Gastroesophageal sphincter (tissue), 3 donors: ENCODE measurements around the gene RANBP10.

Experiments used
- CTCF ChIP-seq, 4 experiments: fragments of 200-600 bp in 2 of 4; fragments of 450-650 bp in 2 of 4; sonication (generic) in 1 of 4; IDR thresholded peaks; one replicate each; pipeline ENCODE4 v1.5.1; 2017 to 2019; ENCODE audit warnings: antibody characterized with exemption in 4 of 4, mild to moderate bottlenecking in 2 of 4, moderate library complexity in 2 of 4
- POLR2A ChIP-seq, 2 donors: fragments of 450-650 bp; IDR thresholded peaks; one replicate each; pipeline ENCODE4 v1.6.1; 2017; ENCODE audit warnings: antibody characterized with exemption in 2 of 2, mild to moderate bottlenecking in 2 of 2, moderate library complexity in 1 of 2
- POLR2AphosphoS5 ChIP-seq: sonication (generic); formaldehyde crosslinking; IDR thresholded peaks from one replicate; pipeline ENCODE4 v1.6.1; 2017; ENCODE audit warnings: antibody characterized with exemption

GRCh38 chr16:67846063-67846319 lies 39.6 kb upstream of the RANBP10 start:
- TF ChIP-seq CTCF (IDR thresholded peaks at IDR 0.05): no peak
- TF ChIP-seq POLR2AphosphoS5: no peak
- no peak for TF ChIP-seq POLR2A (IDR thresholded peaks at IDR 0.05)
